ENCODE data around the gene GLG1. TPM values are rescaled to one million over a fixed set of nuclear protein-coding genes. Genes with fewer than 3 reads are reported as not detected.

Gene GLG1
- polyA plus RNA-seq, 2 of the 4 experiments (the other 2 are of a cell fraction) = 51.9 to 90.6 TPM

DNA sequence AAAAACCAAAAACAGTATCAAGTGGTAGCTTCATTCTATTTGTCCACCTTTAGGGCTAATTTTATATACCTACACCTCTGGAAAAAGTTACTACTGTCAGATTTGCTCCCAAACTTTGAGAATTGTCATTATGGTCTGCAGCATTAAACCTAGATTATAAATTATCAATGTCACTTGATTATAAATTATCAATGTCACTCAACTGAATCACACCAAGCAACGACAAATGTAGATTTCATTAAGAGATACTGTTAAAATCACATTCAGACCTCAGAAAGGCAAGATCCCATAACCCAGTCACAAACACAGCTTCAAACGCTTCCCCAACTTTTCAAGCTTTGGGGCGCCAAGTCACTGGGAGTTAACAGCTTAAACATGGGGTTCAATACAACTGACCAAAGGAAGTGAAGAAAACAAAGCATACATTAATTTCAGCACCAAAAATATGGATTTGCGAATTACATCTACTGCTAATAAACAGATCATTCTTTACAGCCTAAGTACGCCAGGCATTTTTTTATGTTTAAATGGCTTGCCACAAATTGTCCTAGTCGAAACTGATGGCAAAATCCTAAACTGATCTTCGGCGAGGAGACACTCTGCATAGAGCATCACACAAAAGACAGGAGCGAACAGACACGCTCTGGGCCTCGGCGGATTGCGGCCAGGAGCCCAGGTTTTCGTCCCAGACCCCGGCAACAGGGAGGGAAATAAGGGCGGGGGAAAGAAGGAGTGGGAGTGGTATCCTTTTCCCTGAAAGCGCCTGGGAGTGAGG lies 981 bp downstream of the GLG1 start (continued):
- TF ChIP-seq, protein P1, sequence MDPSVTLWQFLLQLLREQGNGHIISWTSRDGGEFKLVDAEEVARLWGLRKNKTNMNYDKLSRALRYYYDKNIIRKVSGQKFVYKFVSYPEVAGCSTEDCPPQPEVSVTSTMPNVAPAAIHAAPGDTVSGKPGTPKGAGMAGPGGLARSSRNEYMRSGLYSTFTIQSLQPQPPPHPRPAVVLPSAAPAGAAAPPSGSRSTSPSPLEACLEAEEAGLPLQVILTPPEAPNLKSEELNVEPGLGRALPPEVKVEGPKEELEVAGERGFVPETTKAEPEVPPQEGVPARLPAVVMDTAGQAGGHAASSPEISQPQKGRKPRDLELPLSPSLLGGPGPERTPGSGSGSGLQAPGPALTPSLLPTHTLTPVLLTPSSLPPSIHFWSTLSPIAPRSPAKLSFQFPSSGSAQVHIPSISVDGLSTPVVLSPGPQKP (IDR thresholded peaks at IDR 0.05; ENCODE audit: low read depth, low read length) = no peak
- TF ChIP-seq NR3C1 (IDR thresholded peaks at IDR 0.05) = no peak
- TF ChIP-seq CBX8 (IDR thresholded peaks at IDR 0.05) = no peak
- no peak for TF ChIP-seq MAZ (IDR thresholded peaks at IDR 0.05; ENCODE audit: borderline replicate concordance, low read depth, low read length)
- TF ChIP-seq, protein P2, sequence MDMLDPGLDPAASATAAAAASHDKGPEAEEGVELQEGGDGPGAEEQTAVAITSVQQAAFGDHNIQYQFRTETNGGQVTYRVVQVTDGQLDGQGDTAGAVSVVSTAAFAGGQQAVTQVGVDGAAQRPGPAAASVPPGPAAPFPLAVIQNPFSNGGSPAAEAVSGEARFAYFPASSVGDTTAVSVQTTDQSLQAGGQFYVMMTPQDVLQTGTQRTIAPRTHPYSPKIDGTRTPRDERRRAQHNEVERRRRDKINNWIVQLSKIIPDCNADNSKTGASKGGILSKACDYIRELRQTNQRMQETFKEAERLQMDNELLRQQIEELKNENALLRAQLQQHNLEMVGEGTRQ (IDR thresholded peaks at IDR 0.05) = no peak
- no peak for TF ChIP-seq NFE2L2 (conservative IDR thresholded peaks at IDR 0.05; ENCODE audit: low read length)

DNA sequence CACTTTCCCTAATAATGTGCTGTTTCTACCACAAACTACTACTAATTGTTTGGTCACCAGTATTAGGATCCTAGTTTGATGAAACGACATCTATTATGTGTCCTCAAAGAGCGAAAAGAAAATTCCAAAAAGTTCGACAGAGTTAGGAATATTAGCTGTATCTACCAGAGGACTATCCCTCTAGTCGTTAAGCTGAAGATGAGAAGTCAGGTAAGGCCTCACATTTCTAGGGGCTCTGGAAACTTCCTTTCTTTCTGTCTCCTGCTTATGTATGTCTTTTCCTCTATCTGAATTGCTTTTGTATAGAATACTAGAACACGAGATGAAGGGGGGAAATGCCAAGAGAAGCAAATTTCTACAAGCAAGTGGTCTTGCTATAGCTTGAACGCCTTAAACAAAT lies 1.6 kb downstream of the GLG1 start:
- ChIA-PET CTCF (interaction anchor here (0.7 to 2.0 kb wide), 4 partner anchors 12 to 296 kb away, joined by 3 to 5 read pairs (median 4); no protein-coding TSS in a partner anchor), POLR2A (no interaction called here)
- H3K4me2 ChIP-seq = peak overlapping the region; percentile 97
- FAIRE-seq (no peak), ATAC-seq (no peak), DNase-seq (ENCODE audit: low read depth in 1 of 2, low spot score in 1 of 2) (no peak)
- TF ChIP-seq GATA3 (IDR thresholded peaks at IDR 0.05; ENCODE audit: borderline replicate concordance) (no peak), KDM5A (IDR thresholded peaks at IDR 0.05) (no peak), CEBPB (IDR thresholded peaks at IDR 0.05) (no peak), CHD4 (IDR thresholded peaks at IDR 0.05; ENCODE audit: borderline replicate concordance) (no peak), POLR2A (IDR thresholded peaks at IDR 0.05; ENCODE audit: low read length) (no peak), ZFP36 (IDR thresholded peaks at IDR 0.05; ENCODE audit: borderline replicate concordance, partially characterized antibody) (no peak), EP300 (IDR thresholded peaks at IDR 0.05) (no peak), EHMT2 (IDR thresholded peaks at IDR 0.05; ENCODE audit: low read depth) (no peak), BHLHE40 (IDR thresholded peaks at IDR 0.05; ENCODE audit: low read depth, low read length) (no peak), CHD2 (IDR thresholded peaks at IDR 0.05; ENCODE audit: low read length, partially characterized antibody) (no peak), FOSB (CRISPR knock-in tag; IDR thresholded peaks at IDR 0.05) (no peak), HDAC2 (IDR thresholded peaks at IDR 0.05) (no peak)
- TF ChIP-seq, protein P1 (IDR thresholded peaks at IDR 0.05; ENCODE audit: low read depth, low read length) = no peak
- TF ChIP-seq, protein P3, sequence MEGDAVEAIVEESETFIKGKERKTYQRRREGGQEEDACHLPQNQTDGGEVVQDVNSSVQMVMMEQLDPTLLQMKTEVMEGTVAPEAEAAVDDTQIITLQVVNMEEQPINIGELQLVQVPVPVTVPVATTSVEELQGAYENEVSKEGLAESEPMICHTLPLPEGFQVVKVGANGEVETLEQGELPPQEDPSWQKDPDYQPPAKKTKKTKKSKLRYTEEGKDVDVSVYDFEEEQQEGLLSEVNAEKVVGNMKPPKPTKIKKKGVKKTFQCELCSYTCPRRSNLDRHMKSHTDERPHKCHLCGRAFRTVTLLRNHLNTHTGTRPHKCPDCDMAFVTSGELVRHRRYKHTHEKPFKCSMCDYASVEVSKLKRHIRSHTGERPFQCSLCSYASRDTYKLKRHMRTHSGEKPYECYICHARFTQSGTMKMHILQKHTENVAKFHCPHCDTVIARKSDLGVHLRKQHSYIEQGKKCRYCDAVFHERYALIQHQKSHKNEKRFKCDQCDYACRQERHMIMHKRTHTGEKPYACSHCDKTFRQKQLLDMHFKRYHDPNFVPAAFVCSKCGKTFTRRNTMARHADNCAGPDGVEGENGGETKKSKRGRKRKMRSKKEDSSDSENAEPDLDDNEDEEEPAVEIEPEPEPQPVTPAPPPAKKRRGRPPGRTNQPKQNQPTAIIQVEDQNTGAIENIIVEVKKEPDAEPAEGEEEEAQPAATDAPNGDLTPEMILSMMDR (IDR thresholded peaks at IDR 0.05) = no peak
- TF ChIP-seq, protein P4, sequence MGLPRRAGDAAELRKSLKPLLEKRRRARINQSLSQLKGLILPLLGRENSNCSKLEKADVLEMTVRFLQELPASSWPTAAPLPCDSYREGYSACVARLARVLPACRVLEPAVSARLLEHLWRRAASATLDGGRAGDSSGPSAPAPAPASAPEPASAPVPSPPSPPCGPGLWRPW (IDR thresholded peaks at IDR 0.05) = no peak
- TF ChIP-seq, protein P5, sequence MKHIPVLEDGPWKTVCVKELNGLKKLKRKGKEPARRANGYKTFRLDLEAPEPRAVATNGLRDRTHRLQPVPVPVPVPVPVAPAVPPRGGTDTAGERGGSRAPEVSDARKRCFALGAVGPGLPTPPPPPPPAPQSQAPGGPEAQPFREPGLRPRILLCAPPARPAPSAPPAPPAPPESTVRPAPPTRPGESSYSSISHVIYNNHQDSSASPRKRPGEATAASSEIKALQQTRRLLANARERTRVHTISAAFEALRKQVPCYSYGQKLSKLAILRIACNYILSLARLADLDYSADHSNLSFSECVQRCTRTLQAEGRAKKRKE (CRISPR knock-in tag; IDR thresholded peaks at IDR 0.05; ENCODE audit: low read depth) = no peak
- peak overlapping the region; percentile 89 for H3K4me3 ChIP-seq
- WGBS (ENCODE audit: missing lambda C conversion rate) = 56% methylated on average over 6 of the region's 6 CpGs
- H3K27ac ChIP-seq = no peak overlapping the region
- no peaks in the 10 kb centered on the region for H3K9me3 ChIP-seq
- peaks cover 45% of the 10 kb centered on the region for H3K4me1 ChIP-seq

Data from A549 (cell line).